CD4-positive, alpha-beta T cell treated with Interleukin-2 at 100 ng/mL for 4 hours (primary cell): ENCODE results near the gene TENM3.
"Not testable (repeated sequence)": the region's sequence is repeated elsewhere in the genome, so short reads cannot be mapped to it uniquely, and the experiment has no call there.

ENCODE experiments used
- DNase-seq: peaks from one replicate; pipeline ENCODE4 v3.0.0-alpha.2; 2020; ENCODE audit warnings: low spot score

The TENM3 gene

DNA sequence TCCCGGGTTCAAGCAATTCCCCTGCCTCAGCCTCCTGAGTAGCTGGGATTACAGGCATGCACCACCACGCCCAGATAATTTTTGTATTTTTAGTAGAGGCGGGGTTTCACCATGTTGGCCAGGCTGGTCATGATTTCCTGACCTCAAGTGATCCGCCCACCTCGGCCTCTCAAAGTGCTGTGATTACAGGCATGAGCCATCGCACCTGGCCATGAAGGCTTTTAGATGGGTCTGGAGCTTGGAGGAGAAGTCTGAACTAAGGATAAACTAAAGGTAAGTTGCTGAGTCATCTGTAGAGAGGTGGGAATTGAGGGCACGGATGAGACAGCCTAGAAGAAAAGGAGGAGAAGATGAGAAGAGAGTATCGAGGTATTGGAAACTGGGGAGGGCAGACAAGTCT is at the start of gene TENM3:
TENM3 (plus strand) TSS at position 199 of the 400 bp plus-strand sequence. CDS start 80,619 bp downstream, outside the sequence.
- not testable (repeated sequence) for DNase-seq

DNA sequence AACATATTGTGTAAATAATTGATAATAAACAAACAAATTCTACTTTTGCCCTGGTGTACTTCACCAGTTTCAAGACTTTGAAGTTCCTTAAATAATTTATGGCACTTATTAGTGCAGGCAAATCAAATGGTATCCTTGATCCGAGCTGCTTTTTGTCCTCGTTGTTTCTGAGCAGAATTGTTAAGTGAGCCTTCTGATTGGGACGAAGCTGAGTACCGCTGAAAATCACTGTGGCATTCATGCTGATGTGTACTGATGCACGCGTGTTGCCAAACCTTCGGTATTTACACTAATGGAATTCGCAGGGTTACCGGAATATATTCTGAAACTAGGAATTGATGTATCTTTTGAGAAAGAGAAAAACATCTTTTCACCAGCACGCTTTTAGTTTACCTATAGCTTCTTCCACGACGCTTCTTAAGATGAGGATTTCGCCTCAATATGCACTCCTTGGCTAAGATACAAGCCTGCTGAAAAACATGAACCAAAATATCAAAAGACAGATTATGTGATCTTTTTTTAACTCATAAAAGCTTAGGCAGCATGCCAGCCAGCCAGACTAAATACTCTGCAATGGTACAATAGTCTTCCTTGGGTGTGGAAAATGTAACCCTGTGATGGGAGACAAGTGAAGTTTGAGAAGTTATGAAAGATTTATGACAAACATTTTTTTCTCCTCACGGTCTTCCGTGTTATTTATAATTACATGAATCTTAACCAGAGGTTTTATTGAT is 48.9 kb upstream of the TENM3 start:
- no peak for DNase-seq

DNA sequence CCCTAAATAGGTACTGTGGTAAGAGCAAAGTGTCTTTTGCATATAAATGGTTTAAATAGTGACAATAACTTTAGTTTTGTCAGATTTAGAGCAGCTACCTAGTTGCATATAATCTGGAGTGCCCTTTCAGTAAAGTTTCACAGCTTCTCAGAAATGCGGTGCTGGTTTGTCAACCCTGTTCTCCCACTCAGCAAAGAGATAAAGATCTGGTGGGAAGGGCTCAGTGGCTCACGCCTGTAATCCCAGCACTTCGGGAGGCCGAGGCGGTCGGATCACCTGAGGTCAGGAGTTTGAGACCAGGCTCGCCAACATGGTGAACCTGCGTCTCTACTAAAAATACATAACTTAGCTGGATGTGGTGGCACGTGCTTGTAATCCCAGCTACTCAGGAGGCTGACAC is 45.6 kb upstream of the TENM3 start:
- no peak for DNase-seq

DNA sequence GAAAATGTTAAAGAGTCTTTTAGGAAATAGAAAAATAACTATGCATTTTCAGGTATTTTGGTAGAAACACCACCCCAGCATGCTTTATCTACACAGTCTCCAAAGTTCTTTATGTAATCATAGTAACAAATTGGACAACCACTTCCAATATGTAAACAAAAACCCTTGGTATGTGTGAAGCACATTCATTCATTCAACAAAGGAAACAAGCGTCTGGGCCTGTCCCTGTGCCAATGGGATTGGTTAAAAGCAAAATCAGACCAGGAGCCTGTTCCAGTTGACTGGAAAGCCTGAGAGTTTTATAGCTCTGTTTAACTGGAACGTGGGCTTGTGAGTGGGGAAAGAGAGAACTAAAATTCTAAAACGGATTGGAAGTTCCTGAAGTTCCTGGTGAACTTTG is 41.3 kb upstream of the TENM3 start:
- no peak for DNase-seq

DNA sequence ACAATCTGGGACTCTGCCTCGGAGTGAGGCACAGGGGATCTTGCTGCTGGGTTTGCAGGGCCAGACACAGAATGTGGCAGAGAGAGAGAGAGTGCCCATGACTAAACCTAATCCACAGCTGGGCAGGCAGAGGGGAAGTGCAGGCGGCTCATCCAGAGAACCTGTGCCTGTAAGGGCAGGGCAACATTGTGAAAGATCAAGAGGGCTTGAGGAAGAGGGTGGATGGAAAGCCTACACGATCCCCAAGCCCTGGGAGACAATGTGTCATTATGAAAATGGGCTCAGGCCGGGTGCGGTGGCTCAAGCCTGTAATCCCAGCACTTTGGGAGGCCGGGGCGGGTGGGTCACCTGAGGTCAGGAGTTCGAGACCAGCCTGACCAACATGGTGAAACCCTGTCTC is 40.6 kb upstream of the TENM3 start:
- DNase-seq, result no peak

DNA sequence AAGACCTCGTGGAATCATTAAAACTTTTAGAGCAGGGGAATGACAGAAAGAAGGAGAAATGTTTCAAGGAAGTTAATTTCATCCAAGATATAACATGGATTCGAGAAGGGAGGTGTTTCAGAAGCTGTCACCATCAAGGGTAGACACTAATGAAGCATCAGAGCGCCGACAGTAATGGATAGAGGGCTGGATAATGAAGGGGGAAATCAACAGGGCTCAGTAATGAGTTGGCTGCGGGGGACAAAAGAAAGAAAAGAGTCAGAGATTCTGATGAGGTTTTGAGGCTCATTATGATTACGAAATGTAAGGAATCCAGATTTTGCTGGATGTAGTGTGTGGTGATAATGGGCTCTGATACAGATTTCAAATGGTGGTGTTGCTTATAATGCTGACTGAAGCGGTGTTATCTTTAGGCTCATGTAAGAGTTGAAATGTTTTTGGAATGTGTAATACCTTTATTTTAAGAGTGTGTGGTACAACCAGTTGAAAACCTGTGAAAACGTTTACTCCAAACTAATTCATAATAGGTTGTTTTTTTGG is 39.3 kb upstream of the TENM3 start:
- DNase-seq, result no peak

DNA sequence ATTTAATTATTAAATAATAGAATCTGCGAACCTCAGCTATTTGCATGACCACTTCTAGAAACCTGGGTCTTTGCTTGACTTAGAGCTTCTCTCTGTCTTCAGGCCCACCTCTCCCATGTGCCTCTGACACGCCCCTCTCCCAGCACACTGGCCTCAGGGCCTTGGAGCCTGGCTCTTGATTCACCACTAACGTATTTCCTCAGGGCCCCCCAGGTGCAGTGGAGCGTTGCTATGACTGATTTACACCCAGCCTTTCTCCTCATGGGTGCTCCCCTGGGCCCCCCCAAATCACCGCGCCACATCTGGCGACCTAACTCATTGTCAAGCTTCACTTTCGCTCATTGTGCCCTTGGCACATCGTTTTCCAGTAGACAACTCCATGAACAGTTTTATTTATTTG is 37.9 kb upstream of the TENM3 start:
- no peak for DNase-seq

DNA sequence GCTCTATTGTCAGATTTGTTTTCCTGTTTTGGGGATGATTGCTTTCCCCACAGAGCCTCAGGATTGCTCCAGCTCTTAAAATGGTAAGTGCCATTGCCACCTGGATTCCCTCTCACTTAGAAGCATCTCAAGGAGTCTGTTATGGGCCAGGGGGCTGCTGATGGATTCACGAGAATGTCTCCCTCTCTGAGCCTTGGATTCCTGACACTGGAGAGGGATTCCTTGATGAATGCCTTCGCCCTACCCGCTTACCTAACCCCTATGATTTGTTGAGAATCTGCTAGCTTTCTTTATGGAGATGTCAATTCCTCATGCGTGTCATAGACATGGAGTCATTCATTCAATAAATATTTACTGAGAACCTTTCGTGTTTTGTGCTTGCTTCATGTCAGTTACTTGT is 36.9 kb upstream of the TENM3 start:
- DNase-seq, result no peak

DNA sequence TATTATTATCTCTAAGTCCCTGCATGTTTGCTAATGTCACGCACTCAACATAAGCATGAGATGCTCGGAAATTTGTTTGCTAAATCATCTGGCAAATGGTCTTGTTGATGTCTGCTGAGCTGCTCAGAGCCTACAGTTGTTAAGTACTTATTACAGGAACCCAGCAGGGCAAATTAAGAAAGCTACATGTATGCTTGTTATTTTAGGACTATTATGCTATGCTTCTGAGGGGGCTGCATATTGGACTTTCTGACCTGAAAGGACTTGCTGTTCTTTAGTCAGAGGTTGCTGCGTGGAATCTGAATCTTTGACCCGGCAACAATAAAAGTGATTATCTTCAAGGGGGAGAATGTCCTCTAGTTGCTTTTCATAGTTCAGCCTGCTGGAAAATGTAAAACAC is 36.3 kb upstream of the TENM3 start:
- DNase-seq, result no peak

DNA sequence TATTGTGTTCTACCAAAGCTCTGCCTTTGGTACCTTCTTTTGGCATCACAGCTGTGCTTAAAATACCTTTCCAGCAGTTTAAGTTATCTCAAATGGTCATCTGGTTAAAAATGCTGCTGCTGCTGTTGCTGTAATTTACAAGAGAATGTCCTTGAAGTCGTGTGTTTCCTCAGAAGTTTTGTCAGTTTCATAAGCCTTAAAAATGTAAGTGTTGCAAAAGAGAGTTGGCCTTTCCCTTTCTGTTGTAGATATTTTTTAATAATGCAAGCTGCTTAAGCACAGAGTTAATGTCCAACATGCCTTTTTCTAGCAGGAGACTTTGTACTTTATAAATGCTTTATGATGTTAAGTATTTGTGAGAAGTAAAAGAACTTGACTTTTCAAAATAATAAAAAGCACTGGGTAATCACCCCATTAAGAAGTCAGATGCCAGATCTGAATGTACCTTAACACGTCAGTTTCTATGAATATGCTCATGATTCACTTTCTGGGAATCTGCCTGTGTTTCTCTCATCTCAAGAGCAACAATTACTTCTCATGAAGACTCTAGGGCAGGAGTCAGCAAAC is 35.3 kb upstream of the TENM3 start:
- DNase-seq, result no peak

DNA sequence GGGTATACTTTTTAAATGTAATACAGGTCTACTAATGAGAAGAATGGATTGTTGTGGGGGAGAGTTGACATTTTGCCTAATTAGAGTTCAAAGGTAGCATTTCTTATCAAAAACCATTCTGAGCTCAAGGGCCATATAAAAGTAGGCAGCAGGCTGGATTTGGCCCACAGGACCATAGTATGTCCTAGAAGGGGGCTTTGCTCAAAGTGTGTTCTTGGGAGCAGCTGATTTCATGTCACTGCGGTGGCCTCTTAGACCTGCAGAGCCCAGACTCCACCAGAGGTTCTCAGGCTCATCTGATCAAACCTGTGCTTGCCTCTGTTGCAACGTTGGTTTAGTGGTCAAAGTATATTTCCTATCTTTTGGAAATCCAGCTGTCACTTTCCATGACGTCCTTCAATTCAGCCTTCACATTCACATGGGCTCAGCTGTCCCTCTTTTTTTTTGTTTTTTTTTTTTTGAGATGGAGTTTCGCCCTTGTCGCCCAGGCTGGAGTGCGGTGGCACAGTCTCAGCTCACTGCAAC is 34.6 kb upstream of the TENM3 start:
- no peak for DNase-seq

DNA sequence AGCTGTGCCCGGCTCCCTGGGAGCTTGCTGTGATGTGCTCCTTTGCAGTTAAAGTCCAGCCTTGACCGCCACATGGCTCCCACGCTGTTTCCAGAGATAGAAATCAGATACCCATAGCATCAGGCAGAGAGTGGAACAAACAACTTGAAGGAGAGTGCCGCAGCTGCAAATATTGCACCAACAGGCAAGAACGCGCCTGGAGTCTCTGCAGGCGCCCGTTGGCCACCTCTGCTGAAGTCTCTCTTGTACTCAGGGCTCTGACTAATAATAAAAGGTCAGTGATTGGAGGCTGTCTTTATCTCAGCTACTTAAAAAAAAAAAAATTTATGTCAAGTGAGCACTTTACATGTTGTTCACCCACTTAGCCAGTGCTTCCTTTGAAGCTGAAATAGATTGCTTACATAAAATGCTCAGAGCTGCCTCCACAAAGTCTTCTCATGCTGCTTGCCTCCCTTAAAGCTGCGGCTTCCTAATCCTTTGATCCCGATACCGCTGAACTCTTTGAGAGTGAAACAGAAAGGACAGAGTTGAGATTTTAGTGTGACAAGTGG is 30.9 kb upstream of the TENM3 start:
- no peak for DNase-seq

DNA sequence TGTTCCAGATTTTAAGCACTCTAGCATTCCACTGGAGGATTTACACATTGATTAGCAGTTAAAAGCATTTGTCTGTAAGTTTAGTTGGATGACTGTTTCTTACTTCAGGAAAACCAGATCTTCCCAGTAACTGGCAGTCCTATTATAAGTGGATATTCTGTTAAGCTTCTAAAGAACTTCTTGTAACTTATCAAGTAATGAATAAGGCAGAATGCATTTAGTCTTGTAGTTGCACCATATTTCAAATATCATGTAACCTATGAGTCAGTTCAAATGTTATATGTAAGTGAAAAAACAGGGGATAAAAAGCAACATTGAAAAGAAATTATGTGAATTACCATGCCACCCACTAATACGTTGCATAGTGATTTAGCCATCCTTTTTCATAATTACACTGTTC is 30.2 kb upstream of the TENM3 start:
- DNase-seq, result no peak

DNA sequence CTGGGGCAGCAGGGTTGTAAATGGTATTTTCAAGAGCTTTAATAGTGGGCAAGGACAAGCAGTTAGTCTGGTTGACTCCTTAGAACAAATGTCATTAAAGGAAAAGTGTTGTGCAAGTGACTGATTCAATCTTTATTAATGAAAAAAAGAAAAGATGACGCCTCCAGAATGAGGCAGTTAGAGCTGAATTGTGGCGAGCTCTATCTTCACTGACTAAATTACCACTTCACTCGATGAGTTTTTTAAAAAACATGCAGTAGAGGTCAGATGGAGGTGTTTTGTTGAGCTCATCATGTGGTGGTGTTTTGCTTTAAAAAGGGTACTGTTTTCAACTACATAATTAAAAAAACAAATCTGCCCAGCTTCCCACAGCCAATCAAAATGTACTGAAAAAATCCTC is 28.1 kb upstream of the TENM3 start:
- DNase-seq, result no peak

DNA sequence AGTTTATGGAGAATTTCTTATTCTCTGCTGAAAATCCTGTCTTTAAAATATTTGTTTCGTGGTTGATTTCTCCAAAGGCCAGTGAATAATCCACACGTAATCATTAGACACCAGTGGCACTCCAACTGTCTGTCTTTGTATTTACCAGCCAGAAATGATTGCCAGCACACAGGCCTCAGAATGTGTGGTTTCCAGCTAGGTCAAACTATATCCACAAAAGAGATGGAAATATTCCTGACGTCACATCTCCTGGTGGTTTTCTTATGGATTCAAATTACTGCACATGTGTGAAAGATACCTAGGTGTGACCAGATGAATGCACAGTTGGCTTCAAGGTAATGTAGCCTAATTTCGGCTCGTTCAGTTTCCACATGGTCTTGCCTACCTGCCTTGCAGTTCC is 27.2 kb upstream of the TENM3 start:
- no peak for DNase-seq

DNA sequence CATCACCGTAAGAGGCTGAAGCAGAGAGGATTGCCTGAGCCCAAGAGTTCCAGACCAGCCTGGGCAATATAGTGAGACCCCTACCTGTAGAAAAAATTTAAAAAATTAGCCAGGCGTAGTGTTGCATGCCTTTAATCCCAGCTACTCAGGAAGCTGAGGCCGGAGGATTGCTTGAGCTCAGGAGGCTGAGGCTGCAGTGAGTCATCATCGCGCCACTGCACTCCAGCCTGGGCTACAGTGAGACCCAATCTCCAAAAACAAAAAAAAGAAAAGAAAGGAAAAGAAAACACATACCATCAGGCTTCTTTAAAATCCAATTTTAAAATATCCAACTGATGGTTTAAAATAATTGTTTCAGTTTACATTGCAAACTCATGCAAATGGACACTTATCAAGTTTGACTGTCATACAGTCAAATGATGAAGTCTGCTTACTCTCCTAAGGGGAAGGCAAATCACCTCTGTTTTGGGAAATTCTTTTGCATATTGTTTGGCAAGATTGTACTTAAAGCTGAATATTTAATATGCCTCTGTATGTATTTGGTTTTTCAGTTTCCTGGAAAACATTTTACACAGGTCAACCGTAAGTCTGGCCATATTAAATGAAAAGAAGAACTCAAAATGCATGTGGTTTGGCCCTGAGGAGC is 23.7 kb upstream of the TENM3 start:
- no peak for DNase-seq

DNA sequence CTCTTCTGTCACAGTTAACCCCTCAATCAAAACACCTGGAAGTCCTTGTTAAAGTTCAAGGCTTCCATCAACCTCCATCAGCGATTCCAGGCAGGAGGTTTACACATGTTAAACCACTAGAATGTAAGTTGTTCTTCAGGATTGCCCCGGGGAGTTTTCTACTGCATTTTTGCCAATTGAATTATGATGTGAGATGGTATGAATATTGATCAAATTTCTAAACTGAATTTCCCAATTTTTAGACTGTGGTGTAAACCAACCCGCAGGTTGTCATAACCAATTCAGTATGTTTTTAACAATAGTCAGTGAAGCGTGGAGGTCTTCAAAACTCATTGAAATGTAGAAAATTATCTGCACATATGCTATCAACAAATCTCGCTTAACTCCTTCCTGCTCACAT is 21.2 kb upstream of the TENM3 start:
- no peak for DNase-seq

DNA sequence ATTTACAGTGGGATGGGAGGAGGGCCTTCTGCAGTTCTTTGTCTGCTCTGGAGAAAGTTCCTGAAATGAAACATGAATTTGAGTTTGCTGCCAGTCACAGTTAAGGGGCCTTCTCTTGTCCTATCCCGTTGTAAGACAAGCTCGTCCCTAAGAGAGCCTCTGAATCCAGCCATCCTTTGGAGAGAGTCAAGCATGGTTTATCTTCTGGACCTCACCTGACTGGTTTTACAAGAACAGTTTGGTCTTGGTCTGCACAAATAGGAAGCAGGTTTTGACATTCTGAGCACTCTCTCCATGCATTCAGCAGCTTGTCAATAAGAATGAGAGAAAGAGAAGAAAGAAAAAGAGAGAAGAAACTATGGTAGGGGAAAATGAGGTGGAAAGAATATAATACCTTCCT is 20.4 kb upstream of the TENM3 start:
- no peak for DNase-seq

DNA sequence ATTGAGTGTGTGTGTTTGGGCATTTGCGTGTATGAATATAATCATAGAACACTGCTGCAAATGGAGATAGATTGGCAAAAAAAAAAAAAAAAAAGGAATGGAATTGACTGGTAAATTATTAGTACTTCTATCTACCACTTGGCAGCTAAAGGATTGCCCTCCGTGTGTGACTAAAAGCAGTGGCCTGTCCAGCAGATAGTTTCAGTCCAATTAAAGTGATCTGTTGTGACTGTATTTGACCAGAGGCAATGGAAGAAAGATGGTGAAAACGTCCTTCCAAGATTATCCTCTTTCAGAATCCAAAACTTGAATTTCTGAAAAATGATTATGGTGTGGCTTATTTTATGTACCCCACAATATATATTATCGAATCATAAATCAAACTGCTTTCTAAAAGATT is 19.5 kb upstream of the TENM3 start:
- DNase-seq, result no peak

DNA sequence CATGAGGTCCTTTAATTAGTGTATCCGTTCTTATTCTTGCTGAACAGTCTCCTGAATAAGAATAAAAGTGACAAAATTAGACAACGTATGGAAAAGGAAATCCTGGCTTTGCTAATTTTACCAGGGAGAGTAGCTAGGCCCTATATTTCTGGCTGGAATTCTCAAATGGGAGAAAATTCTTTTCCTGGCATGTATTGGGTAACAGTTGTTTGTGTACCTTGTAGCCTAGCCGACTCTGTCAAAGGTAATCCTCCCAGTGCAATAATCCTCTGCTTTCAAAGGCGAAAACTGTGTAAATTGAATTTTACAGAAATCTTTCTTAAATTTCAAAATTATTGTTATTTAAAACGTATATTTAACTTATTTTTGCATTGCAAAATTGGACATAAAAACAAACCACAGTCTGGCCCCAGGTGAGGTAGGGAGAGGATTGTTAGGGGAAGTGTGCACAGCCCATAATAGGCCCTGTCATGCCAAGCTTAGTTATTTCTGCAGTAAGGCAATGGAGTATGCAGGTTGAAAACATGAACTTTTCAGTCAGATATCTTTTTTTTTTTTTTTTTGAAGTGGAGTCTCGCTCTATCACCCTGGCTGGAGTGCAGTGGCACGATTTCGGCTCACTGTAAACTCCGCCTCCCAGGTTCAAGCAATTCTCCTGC is 18.9 kb upstream of the TENM3 start:
- DNase-seq, result no peak

DNA sequence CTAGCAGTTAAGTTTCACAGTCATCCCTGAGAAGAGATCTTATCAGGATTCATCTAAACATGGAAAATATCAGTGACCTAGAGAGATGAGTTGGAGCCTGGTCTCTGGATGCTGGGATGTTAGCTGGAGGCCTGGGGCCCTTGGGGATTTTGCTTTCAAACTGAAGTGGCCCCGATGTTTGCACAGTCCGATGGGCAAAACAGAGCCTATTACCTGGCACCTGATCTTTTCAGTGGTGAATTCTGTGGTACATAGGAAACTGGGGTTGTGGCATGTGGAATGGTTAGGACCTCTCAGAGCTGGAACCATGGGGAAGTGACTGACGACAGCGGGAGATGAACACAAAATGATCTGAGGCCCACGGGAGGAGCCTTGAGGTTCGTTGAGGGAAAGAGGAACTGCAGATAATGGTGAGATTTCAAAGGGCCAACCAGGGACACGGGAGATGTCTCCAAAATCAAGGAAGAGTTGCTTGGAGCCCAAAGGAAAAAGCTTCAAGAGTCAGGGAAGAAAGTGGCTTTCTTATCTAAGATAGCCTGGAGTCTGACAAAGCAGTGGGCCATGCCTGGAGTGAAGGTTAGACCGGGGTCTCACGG is 17.8 kb upstream of the TENM3 start:
- DNase-seq, result no peak

DNA sequence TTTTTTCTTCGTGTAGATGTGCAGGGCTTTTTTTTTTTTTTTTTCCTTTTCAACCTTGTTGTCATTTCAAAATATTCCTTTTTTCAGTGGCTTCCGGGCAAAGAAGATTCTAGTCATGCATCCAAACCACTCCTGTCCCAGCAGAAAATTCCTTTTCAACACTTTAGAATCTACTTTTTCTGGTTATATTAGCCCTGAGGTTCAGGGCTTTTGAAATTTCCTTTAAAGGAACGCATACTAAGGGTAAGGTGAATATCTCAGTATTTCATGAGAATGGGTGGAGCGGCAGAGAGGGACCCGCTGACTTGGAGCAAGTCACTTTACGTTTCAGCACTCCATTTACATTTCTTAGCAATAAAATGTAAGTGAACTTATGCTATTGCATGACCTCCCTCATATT is 15.6 kb upstream of the TENM3 start:
- DNase-seq, result no peak
